IMR-90 (cell line): Measurements from ENCODE around the gene PSMB5. TPM values are rescaled to one million over a fixed set of nuclear protein-coding genes. Genes with fewer than 3 reads are reported as not detected.

Experiments
- ATAC-seq: fragments of 200-7000 bp; cut with Tn5 transposase; 2 replicates; pipeline ENCODE4 v1.9.1; 2020; ENCODE audit warnings: low read depth, mild to moderate bottlenecking, moderate library complexity
- BruUV-seq: library from RNA; stranded (reverse); fragments of 400-500 nt; replicated peaks from 2 replicates; lab custom pipeline; 2021; lab: Mats Ljungman, UMichigan
- CTCF ChIA-PET: fragments of 300-600 bp; formaldehyde crosslinking; extraction: SDS; loops from one replicate; lab custom pipeline; 2021; ENCODE audit warnings: antibody characterized with exemption; lab: Yijun Ruan, JAX
- POLR2A ChIA-PET: fragments of 300-600 bp; sonication (Branson Sonifier 250); formaldehyde crosslinking; loops from one replicate; lab custom pipeline; 2022; ENCODE audit warnings: antibody characterized with exemption; ENCODE audit not compliant: unreplicated experiment; lab: Charles Lee
- DNase-seq: peaks from one replicate; pipeline ENCODE4 v3.0.0; 2013
- H2AFZ ChIP-seq: replicated peaks from 2 replicates; pipeline ENCODE3; 2013; ENCODE audit warnings: low read length, mild to moderate bottlenecking; ENCODE audit not compliant: poor library complexity
- H2AK5ac ChIP-seq: 2 replicates; pipeline ENCODE4 v1.6.1; 2013; ENCODE audit warnings: low read depth, low read length, inconsistent platforms
- H2AK9ac ChIP-seq: replicated peaks from 2 replicates; pipeline ENCODE3; 2013; ENCODE audit warnings: mild to moderate bottlenecking, low read depth, low read length, moderate library complexity; ENCODE audit not compliant: poor library complexity
- H2BK120ac ChIP-seq: 2 replicates; pipeline ENCODE4 v1.6.1; 2013; ENCODE audit warnings: low read depth, low read length, inconsistent platforms
- H2BK15ac ChIP-seq: 3 replicates; pipeline ENCODE4 v1.6.1; 2013; ENCODE audit warnings: low read depth, low read length, inconsistent platforms
- H2BK20ac ChIP-seq: 2 replicates; pipeline ENCODE4 v1.6.1; 2013; ENCODE audit warnings: low read depth, mild to moderate bottlenecking, inconsistent platforms, low read length, moderate library complexity
- H2BK5ac ChIP-seq: 2 replicates; pipeline ENCODE4 v1.6.1; 2013; ENCODE audit warnings: mild to moderate bottlenecking, low read depth, low read length, inconsistent platforms; ENCODE audit not compliant: poor library complexity, severe bottlenecking
- H3K14ac ChIP-seq: replicated peaks from 2 replicates; pipeline ENCODE4 v1.6.1; 2013; ENCODE audit warnings: low read depth, low read length, inconsistent platforms
- H3K18ac ChIP-seq: 2 replicates; pipeline ENCODE4 v1.6.1; 2013; ENCODE audit warnings: low read depth, low read length, control low read depth
- H3K23ac ChIP-seq: 2 replicates; pipeline ENCODE4 v1.6.1; 2013; ENCODE audit warnings: low read depth, low read length, inconsistent platforms
- H3K27ac ChIP-seq: 2 replicates; pipeline ENCODE4 v1.5.1; 2013; ENCODE audit warnings: mild to moderate bottlenecking, control low read depth, low read length; ENCODE audit not compliant: insufficient read depth
- H3K27me3 ChIP-seq: 2 replicates; pipeline ENCODE4 v1.6.1; 2013; ENCODE audit warnings: low read length; ENCODE audit not compliant: control insufficient read depth, insufficient read depth
- H3K36me3 ChIP-seq: 2 replicates; pipeline ENCODE4 v1.6.1; 2013; ENCODE audit warnings: low read length, mixed read lengths; ENCODE audit not compliant: control insufficient read depth, insufficient read depth
- H3K4ac ChIP-seq: 2 replicates; pipeline ENCODE4 v1.6.1; 2013; ENCODE audit warnings: low read depth, low read length, inconsistent platforms
- H3K4me1 ChIP-seq: 2 replicates; pipeline ENCODE4 v1.6.1; 2013; ENCODE audit warnings: low read length, mixed read lengths; ENCODE audit not compliant: control insufficient read depth, insufficient read depth
- H3K4me2 ChIP-seq: 2 replicates; pipeline ENCODE4 v1.6.1; 2013; ENCODE audit warnings: low read depth, mild to moderate bottlenecking, control low read depth, low read length, moderate library complexity
- H3K4me3 ChIP-seq: 2 replicates; pipeline ENCODE4 v1.5.1; 2013; ENCODE audit warnings: low read depth, mild to moderate bottlenecking, control low read depth, low read length, moderate library complexity; ENCODE audit not compliant: insufficient read depth
- H3K56ac ChIP-seq: 2 replicates; pipeline ENCODE4 v1.6.1; 2013; ENCODE audit warnings: low read length, inconsistent platforms; ENCODE audit not compliant: insufficient read depth; ENCODE audit errors: extremely low read depth
- H3K79me1 ChIP-seq, 2 experiments: 2 replicates each; pipeline ENCODE4 v1.6.1; 2013; ENCODE audit warnings: low read length in 2 of 2, inconsistent platforms in 1 of 2, low read depth in 1 of 2
- H3K9ac ChIP-seq: 2 replicates; pipeline ENCODE4 v1.6.1; 2013; ENCODE audit warnings: low read depth, low read length, control low read depth
- H3K9me1 ChIP-seq: 2 replicates; pipeline ENCODE4 v1.6.1; 2013; ENCODE audit warnings: low read length, inconsistent platforms; ENCODE audit not compliant: insufficient read depth
- H3K9me3 ChIP-seq: 2 replicates; pipeline ENCODE4 v1.6.1; 2013; ENCODE audit warnings: low read length; ENCODE audit not compliant: control insufficient read depth, insufficient read depth
- H4K20me1 ChIP-seq: 2 replicates; pipeline ENCODE4 v1.6.1; 2013; ENCODE audit warnings: low read length, inconsistent platforms; ENCODE audit not compliant: insufficient read depth
- H4K5ac ChIP-seq: 2 replicates; pipeline ENCODE4 v1.6.1; 2013; ENCODE audit warnings: mild to moderate bottlenecking, low read depth, low read length, control low read depth
- H4K8ac ChIP-seq, 2 experiments: 2 replicates each; pipeline ENCODE4 v1.6.1; 2013; ENCODE audit warnings: low read depth in 2 of 2, low read length in 2 of 2, control low read depth in 1 of 2, inconsistent platforms in 1 of 2
- H4K91ac ChIP-seq: 2 replicates; pipeline ENCODE4 v1.6.1; 2013; ENCODE audit warnings: low read depth, low read length, inconsistent platforms; ENCODE audit not compliant: insufficient read depth
- MAZ ChIP-seq: IDR thresholded peaks from 2 replicates; pipeline ENCODE4 v1.6.1; 2012; ENCODE audit warnings: low read depth, mild to moderate bottlenecking, low read length, improper control_type of control experiment, moderate library complexity, borderline replicate concordance
- POLR2A ChIP-seq: IDR thresholded peaks from 2 replicates; pipeline ENCODE4 v1.6.1; 2012; ENCODE audit warnings: mild to moderate bottlenecking, low read depth, low read length
- WGBS, 2 experiments: methylation state at CpG; one replicate each; pipeline versions ENCODE4 v1.1.5 to v1.1.7; 2013; ENCODE audit warnings: missing lambda C conversion rate in 2 of 2; ENCODE audit not compliant: insufficient read length in 1 of 2; ENCODE audit errors: extremely low coverage in 2 of 2; 5-methylcytosine and 5-hydroxymethylcytosine counted together
- dilution Hi-C: fragments of 300-500 bp; cut with HindIII; formaldehyde crosslinking; loops from one replicate; pipeline ENCODE4 v1.14.3; 2018; ENCODE audit warnings: low sequenced_read_pairs; ENCODE audit not compliant: unreplicated experiment
- in situ Hi-C: fragments of 300-500 bp; cut with MboI; formaldehyde crosslinking; loops from 3 replicates; pipeline ENCODE4 v1.14.3; 2019; ENCODE audit warnings: low sequenced_read_pairs, inconsistent platforms, mixed read lengths
- intact Hi-C: fragments of 100-400 bp; cut with micrococcal nuclease; formaldehyde crosslinking; loops from 2 replicates; pipeline ENCODE4 v1.10.0; 2022
- polyA plus RNA-seq, 3 experiments: library from polyadenylated mRNA; depleted of rRNA; stranded (reverse); fragments of >200 nt; gene quantifications; 2 replicates each; pipeline ENCODE4 v1.2.3, GENCODE V29; 2012; ENCODE audit warnings: low replicate concordance in 1 of 3
- total RNA-seq: library from RNA; depleted of rRNA; stranded (reverse); fragments of >200 nt; gene quantifications from 2 replicates; pipeline ENCODE4 v1.2.3, GENCODE V29; 2012

PSMB5 gene
- total and polyA plus RNA-seq, 2 of the 4 experiments (the other 2 are of a cell fraction), result 310 to 321 TPM

DNA sequence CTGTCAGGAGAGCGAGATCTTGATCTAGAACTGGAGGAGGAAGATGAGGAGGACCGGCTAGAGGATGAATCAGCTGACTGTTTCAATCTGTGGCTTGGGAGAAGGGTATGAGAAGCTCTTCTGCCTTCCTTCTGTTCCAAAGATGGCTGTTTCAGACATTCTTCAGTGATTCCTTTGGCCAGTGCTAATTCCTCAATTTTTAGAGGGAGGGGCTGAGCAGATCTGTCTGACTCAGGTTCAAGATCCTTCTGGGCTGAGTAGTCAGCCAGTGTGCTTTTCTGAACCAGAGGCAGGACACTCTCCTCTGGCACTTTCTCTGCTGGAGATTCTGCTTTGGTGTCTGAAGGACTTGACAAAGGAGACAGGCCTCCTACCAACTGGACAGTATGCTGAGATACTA is 45.0 kb upstream of the PSMB5 start:
- in situ Hi-C loops (loop anchor here (25.0 kb wide), 1 partner anchor 1058 kb away; the partner anchor contains the start of genes EMC9, FITM1, PSME1 and PSME2), dilution Hi-C loops (no loop called here), intact Hi-C loops (loop anchor here (2.0 to 5.0 kb wide), 2 partner anchors 15 to 108 kb away; partner anchors contain the start of genes ACIN1 and C14orf119)
- H3K56ac ChIP-seq, result peak overlapping the region; percentile 12
- DNase-seq (peak; percentile 52), ATAC-seq (peak; percentile 15; the same call in 1 of the 2 replicates)
- H3K36me3 ChIP-seq, result peaks cover 48% of the 10 kb centered on the region
- CTCF ChIA-PET, result interaction anchor here (1.5 to 2.5 kb wide), 2 partner anchors 11 to 16 kb away, joined by 8 read pairs; partner anchors contain the start of genes ACIN1 and C14orf119
- peak overlapping the region; percentile 94 for H2BK20ac ChIP-seq
- peak overlapping the region; percentile 84 for H2AK9ac ChIP-seq
- H3K18ac ChIP-seq, result peak overlapping the region; percentile 75; the same call in 1 of the 2 replicates
- peak overlapping the region; percentile 90 for H2AK5ac ChIP-seq
- no peak overlapping the region for H3K4me3 ChIP-seq
- H4K8ac ChIP-seq, result peak overlapping the region; percentile 53 to 79
- peak overlapping the region; percentile 90 for H2BK5ac ChIP-seq
- H3K27me3 ChIP-seq, result no peaks in the 10 kb centered on the region
- peak overlapping the region; percentile 93 for H3K27ac ChIP-seq
- H3K9me3 ChIP-seq, result no peaks in the 10 kb centered on the region
- H3K4me1 ChIP-seq, result peaks cover 14% of the 10 kb centered on the region
- peak overlapping the region; percentile 89 for H4K91ac ChIP-seq
- peaks cover 6% of the 10 kb centered on the region for H3K9me1 ChIP-seq
- H3K4me2 ChIP-seq, result peak overlapping the region; percentile 13; the same call in 1 of the 2 replicates
- H2AFZ ChIP-seq, result no peak overlapping the region
- H3K9ac ChIP-seq, result peak overlapping the region; percentile 11; the same call in 1 of the 2 replicates
- no peaks in the 10 kb centered on the region for H4K20me1 ChIP-seq
- H4K5ac ChIP-seq, result peak overlapping the region; percentile 43; the same call in 1 of the 2 replicates
- peak overlapping the region; percentile 81 for H3K23ac ChIP-seq
- TF ChIP-seq MAZ (no peak), POLR2A (peak; percentile 26; the same call in 1 of the 2 replicates)
- POLR2A ChIA-PET, result interaction anchor here (1.0 to 1.7 kb wide), 4 partner anchors 8 to 16 kb away, joined by 3 to 6 read pairs (median 4); partner anchors contain the start of genes ACIN1 and C14orf119
- H3K79me1 ChIP-seq, result peaks cover 21 to 47% of the 10 kb centered on the region in 2 experiments
- BruUV-seq, result no TSS peak
- peak overlapping the region; percentile 46; the same call in 2 of the 3 replicates for H2BK15ac ChIP-seq
- no CpG with 5 or more reads among the region's 2 CpGs for WGBS, 2 experiments
- peak overlapping the region; percentile 91 for H2BK120ac ChIP-seq
- peak overlapping the region; percentile 96 for H3K4ac ChIP-seq
- peak overlapping the region; percentile 94 for H3K14ac ChIP-seq
